GM12892 (cell line): ENCODE results near the gene CDC42SE2.

Source experiments
- POLR2A ChIP-seq: IDR thresholded peaks from 2 replicates; pipeline ENCODE4 v1.6.1; 2011; ENCODE audit warnings: low read depth, low read length, control low read depth
- POLR2AphosphoS5 ChIP-seq: IDR thresholded peaks from 2 replicates; pipeline ENCODE4 v1.6.1; 2011; ENCODE audit warnings: low read depth, low read length, control low read depth
- TAF1 ChIP-seq: IDR thresholded peaks from 2 replicates; pipeline ENCODE4 v1.6.1; 2011; ENCODE audit warnings: low read depth, mild to moderate bottlenecking, control low read depth, low read length, borderline replicate concordance

DNA sequence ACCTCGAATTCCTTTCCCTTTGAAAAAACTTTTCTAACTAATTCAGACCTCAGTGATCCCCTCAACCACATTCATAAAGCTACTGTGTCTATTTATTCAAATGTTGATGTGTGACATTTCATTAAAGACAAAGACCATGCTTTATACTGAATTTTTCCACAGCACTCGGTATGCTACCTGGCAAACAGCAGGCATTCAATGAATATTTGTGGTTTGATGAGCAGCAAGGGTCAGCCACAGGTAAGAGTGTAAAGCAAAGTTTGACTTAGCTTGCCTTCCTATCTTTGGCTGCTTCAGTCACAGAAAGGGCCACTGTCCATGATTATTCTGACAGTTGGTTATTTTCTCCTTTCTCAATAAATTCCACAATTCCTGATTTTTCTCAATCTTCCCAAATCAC is 5.1 kb upstream of the CDC42SE2 start:
- TF ChIP-seq TAF1, result no peak
- TF ChIP-seq POLR2A, result no peak
- TF ChIP-seq POLR2AphosphoS5, result no peak
